Left ventricle myocardium inferior (tissue), 1 donor: ENCODE measurements around the gene NODAL. TPM values are rescaled to one million over a fixed set of nuclear protein-coding genes. Genes with fewer than 3 reads are reported as not detected.

Experiments
- DNase-seq: peaks from one replicate; pipeline ENCODE4 v3.0.0-alpha.2; 2020
- H3K27ac ChIP-seq: fragments of 200-600 bp; replicated peaks from 2 replicates; pipeline ENCODE4 v1.8.0; 2021
- H3K27me3 ChIP-seq: fragments of 200-600 bp; 2 replicates; pipeline ENCODE4 v1.8.0; 2021; ENCODE audit warnings: low read depth
- H3K36me3 ChIP-seq: fragments of 200-600 bp; 2 replicates; pipeline ENCODE4 v1.8.0; 2021
- H3K4me1 ChIP-seq: fragments of 200-600 bp; 2 replicates; pipeline ENCODE4 v1.8.0; 2021
- H3K4me3 ChIP-seq: fragments of 200-600 bp; 2 replicates; pipeline ENCODE4 v1.8.0; 2021; ENCODE audit warnings: mild to moderate bottlenecking, moderate library complexity
- H3K9me3 ChIP-seq: fragments of 200-600 bp; replicated peaks from 2 replicates; pipeline ENCODE4 v1.8.0; 2021
- intact Hi-C: fragments of 100-400 bp; cut with micrococcal nuclease; formaldehyde crosslinking; loops from one replicate; pipeline ENCODE4 v1.11.0; 2022
- total RNA-seq: library from RNA; stranded (reverse); fragmentation: NEBNext Ultra II Directional; extraction: Animal tissue kit (Norgen Biotek cat#: 25700); gene quantifications from one replicate; pipeline ENCODE4 v1.2.1, GENCODE V29; 2021
- TF ChIP-seq, protein P1 (sequence below): fragments of 200-600 bp; IDR thresholded peaks from 2 replicates; pipeline ENCODE4 v1.8.0; 2021; ENCODE audit warnings: antibody characterized with exemption, mild to moderate bottlenecking, borderline replicate concordance
- donor health status: DM: no; HTN: yes; CAD: no; lungs with severe emphysema.

The NODAL gene
- total RNA-seq, 1 donor from 2014 or later: 0.16 TPM

GRCh38 chr10:70418229-70418628 is 23.3 kb downstream of the NODAL start:
- Histone ChIP-seq H3K27ac (no peak overlapping the region), H3K36me3 (peaks cover 36% of the 10 kb centered on the region), H3K9me3 (no peaks in the 10 kb centered on the region), H3K4me1 (peaks cover 42% of the 10 kb centered on the region), H3K27me3 (no peaks in the 10 kb centered on the region), H3K4me3 (no peak overlapping the region)
- TF ChIP-seq, protein P1, sequence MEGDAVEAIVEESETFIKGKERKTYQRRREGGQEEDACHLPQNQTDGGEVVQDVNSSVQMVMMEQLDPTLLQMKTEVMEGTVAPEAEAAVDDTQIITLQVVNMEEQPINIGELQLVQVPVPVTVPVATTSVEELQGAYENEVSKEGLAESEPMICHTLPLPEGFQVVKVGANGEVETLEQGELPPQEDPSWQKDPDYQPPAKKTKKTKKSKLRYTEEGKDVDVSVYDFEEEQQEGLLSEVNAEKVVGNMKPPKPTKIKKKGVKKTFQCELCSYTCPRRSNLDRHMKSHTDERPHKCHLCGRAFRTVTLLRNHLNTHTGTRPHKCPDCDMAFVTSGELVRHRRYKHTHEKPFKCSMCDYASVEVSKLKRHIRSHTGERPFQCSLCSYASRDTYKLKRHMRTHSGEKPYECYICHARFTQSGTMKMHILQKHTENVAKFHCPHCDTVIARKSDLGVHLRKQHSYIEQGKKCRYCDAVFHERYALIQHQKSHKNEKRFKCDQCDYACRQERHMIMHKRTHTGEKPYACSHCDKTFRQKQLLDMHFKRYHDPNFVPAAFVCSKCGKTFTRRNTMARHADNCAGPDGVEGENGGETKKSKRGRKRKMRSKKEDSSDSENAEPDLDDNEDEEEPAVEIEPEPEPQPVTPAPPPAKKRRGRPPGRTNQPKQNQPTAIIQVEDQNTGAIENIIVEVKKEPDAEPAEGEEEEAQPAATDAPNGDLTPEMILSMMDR: no peak
- no peak for DNase-seq
- intact Hi-C loops: no loop called here

- H3K4me3 ChIP-seq: no peak overlapping the region
- no peak overlapping the region for H3K27ac ChIP-seq
- peaks cover 29% of the 10 kb centered on the region for H3K36me3 ChIP-seq
- H3K27me3 ChIP-seq: no peaks in the 10 kb centered on the region
- DNase-seq: no peak
- no peaks in the 10 kb centered on the region for H3K9me3 ChIP-seq
- intact Hi-C loops: no loop called here
- peaks cover 42% of the 10 kb centered on the region for H3K4me1 ChIP-seq
- TF ChIP-seq, protein P1: no peak
These were observed 23.9 kb downstream of the NODAL start for GRCh38 chr10:70417568-70417967.

DNA sequence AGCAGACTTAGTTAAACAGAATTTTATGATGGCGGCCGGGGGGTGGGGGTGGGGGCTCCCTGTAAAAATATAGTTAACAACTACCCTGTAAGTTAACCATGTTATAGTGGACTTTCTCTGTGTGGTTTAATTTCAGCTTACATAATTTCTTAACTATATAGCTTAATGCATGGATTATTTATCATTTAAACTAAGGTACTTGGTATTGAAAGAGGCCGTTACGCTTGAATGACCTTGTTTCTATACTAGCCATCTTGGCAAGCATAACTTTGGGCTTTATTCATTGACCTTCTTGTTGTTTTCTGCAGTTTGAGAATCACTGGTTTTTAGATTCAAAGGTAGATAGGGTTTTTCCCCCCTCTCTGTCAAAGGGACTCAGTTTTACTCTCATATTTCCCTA is 29.1 kb downstream of the NODAL start:
- peaks cover 8% of the 10 kb centered on the region for H3K36me3 ChIP-seq
- H3K4me3 ChIP-seq: no peak overlapping the region
- H3K4me1 ChIP-seq: peaks cover 70% of the 10 kb centered on the region
- no peak overlapping the region for H3K27ac ChIP-seq
- no peaks in the 10 kb centered on the region for H3K9me3 ChIP-seq
- H3K27me3 ChIP-seq: no peaks in the 10 kb centered on the region
- no peak for DNase-seq
- TF ChIP-seq, protein P1: no peak
- intact Hi-C loops: no loop called here

- TF ChIP-seq, protein P1: no peak
- H3K9me3 ChIP-seq: no peaks in the 10 kb centered on the region
- intact Hi-C loops: no loop called here
These were observed 30.9 kb downstream of the NODAL start for GRCh38 chr10:70410608-70411007.

GRCh38 chr10:70409772-70410171 is 31.7 kb downstream of the NODAL start:
- Histone ChIP-seq H3K36me3 (peaks cover 8% of the 10 kb centered on the region), H3K27me3 (no peaks in the 10 kb centered on the region), H3K9me3 (no peaks in the 10 kb centered on the region), H3K27ac (peak overlapping the region; percentile 63), H3K4me1 (peaks cover 81% of the 10 kb centered on the region), H3K4me3 (no peak overlapping the region)
- TF ChIP-seq, protein P1: no peak
- DNase-seq: no peak
- intact Hi-C loops: no loop called here

More at GRCh38 chr10:70410608-70411007, 30.9 kb downstream of the NODAL start:
- H3K27ac ChIP-seq: peak overlapping the region; percentile 63
- no peak overlapping the region for H3K4me3 ChIP-seq
- DNase-seq: no peak
- peaks cover 8% of the 10 kb centered on the region for H3K36me3 ChIP-seq
- peaks cover 84% of the 10 kb centered on the region for H3K4me1 ChIP-seq
- H3K27me3 ChIP-seq: no peaks in the 10 kb centered on the region
